ENCODE data around the gene FAM204A.
A peak's percentile ranks its signal among the peaks of the same experiment; 100 is the strongest.

Gene FAM204A

GRCh38 chr10:118341791-118342637 lies at the start of gene FAM204A:
Gene FAM204A (minus strand): TSS chr10:118342324. CDS start chr10:118336415, 5,909 bp downstream.
- DNase-seq = peak; percentile 95
- in situ Hi-C loops (cut with HindIII; ENCODE audit: low pct_ligation_motif_present, low pct_unique_long_range_greater_than_20kb, low sequenced_read_pairs) = no loop called here

- in situ Hi-C loops (cut with HindIII; ENCODE audit: low pct_ligation_motif_present, low pct_unique_long_range_greater_than_20kb, low sequenced_read_pairs) = no loop called here
- no peak for DNase-seq
These were observed 41.6 kb upstream of the FAM204A start for GRCh38 chr10:118383699-118384098.

- no peak for DNase-seq
- in situ Hi-C loops (cut with HindIII; ENCODE audit: low pct_ligation_motif_present, low pct_unique_long_range_greater_than_20kb, low sequenced_read_pairs) = no loop called here
These were observed 41.1 kb upstream of the FAM204A start for GRCh38 chr10:118383063-118383689.

GRCh38 chr10:118374404-118374803 lies 32.3 kb upstream of the FAM204A start:
- peak; percentile 40 for DNase-seq

GRCh38 chr10:118373786-118374185 lies 31.7 kb upstream of the FAM204A start:
- DNase-seq = peak; percentile 83
- in situ Hi-C loops (cut with HindIII; ENCODE audit: low pct_ligation_motif_present, low pct_unique_long_range_greater_than_20kb, low sequenced_read_pairs) = no loop called here

More at GRCh38 chr10:118374404-118374803, 32.3 kb upstream of the FAM204A start:
- in situ Hi-C loops (cut with HindIII; ENCODE audit: low pct_ligation_motif_present, low pct_unique_long_range_greater_than_20kb, low sequenced_read_pairs) = no loop called here

- in situ Hi-C loops (cut with HindIII; ENCODE audit: low pct_ligation_motif_present, low pct_unique_long_range_greater_than_20kb, low sequenced_read_pairs) = no loop called here
These were observed 28.4 kb upstream of the FAM204A start for GRCh38 chr10:118370499-118370898.

GRCh38 chr10:118369641-118370205 lies 27.6 kb upstream of the FAM204A start:
- in situ Hi-C loops (cut with HindIII; ENCODE audit: low pct_ligation_motif_present, low pct_unique_long_range_greater_than_20kb, low sequenced_read_pairs) = no loop called here
- no peak for DNase-seq

More at GRCh38 chr10:118370499-118370898, 28.4 kb upstream of the FAM204A start:
- DNase-seq = no peak

- in situ Hi-C loops (cut with HindIII; ENCODE audit: low pct_ligation_motif_present, low pct_unique_long_range_greater_than_20kb, low sequenced_read_pairs) = no loop called here
- no peak for DNase-seq
These were observed 23.6 kb upstream of the FAM204A start for GRCh38 chr10:118365702-118366101.

GRCh38 chr10:118362103-118362502 lies 20.0 kb upstream of the FAM204A start:
- in situ Hi-C loops (cut with HindIII; ENCODE audit: low pct_ligation_motif_present, low pct_unique_long_range_greater_than_20kb, low sequenced_read_pairs) = no loop called here
- DNase-seq = no peak

GRCh38 chr10:118358327-118358726 lies 16.2 kb upstream of the FAM204A start:
- no peak for DNase-seq
- in situ Hi-C loops (cut with HindIII; ENCODE audit: low pct_ligation_motif_present, low pct_unique_long_range_greater_than_20kb, low sequenced_read_pairs) = no loop called here

- in situ Hi-C loops (cut with HindIII; ENCODE audit: low pct_ligation_motif_present, low pct_unique_long_range_greater_than_20kb, low sequenced_read_pairs) = no loop called here
- DNase-seq = no peak
These were observed 15.7 kb upstream of the FAM204A start for GRCh38 chr10:118357841-118358240.

- in situ Hi-C loops (cut with HindIII; ENCODE audit: low pct_ligation_motif_present, low pct_unique_long_range_greater_than_20kb, low sequenced_read_pairs) = no loop called here
- no peak for DNase-seq
These were observed 14.5 kb upstream of the FAM204A start for GRCh38 chr10:118356628-118357027.

- in situ Hi-C loops (cut with HindIII; ENCODE audit: low pct_ligation_motif_present, low pct_unique_long_range_greater_than_20kb, low sequenced_read_pairs) = no loop called here
- DNase-seq = no peak
These were observed 13.1 kb upstream of the FAM204A start for GRCh38 chr10:118355234-118355633.

GRCh38 chr10:118349235-118349634 lies 7.1 kb upstream of the FAM204A start:
- no peak for DNase-seq
- in situ Hi-C loops (cut with HindIII; ENCODE audit: low pct_ligation_motif_present, low pct_unique_long_range_greater_than_20kb, low sequenced_read_pairs) = no loop called here

GRCh38 chr10:118343549-118343948 lies 1.4 kb upstream of the FAM204A start:
- no peak for DNase-seq
- in situ Hi-C loops (cut with HindIII; ENCODE audit: low pct_ligation_motif_present, low pct_unique_long_range_greater_than_20kb, low sequenced_read_pairs) = no loop called here

GRCh38 chr10:118343115-118343514 lies 991 bp upstream of the FAM204A start:
- in situ Hi-C loops (cut with HindIII; ENCODE audit: low pct_ligation_motif_present, low pct_unique_long_range_greater_than_20kb, low sequenced_read_pairs) = no loop called here
- peak; percentile 15 for DNase-seq

- in situ Hi-C loops (cut with HindIII; ENCODE audit: low pct_ligation_motif_present, low pct_unique_long_range_greater_than_20kb, low sequenced_read_pairs) = no loop called here
- DNase-seq = peak; percentile 29
These were observed 505 bp upstream of the FAM204A start for GRCh38 chr10:118342638-118343020.

GRCh38 chr10:118340486-118340885 lies 1.6 kb downstream of the FAM204A start:
- no peak for DNase-seq
- in situ Hi-C loops (cut with HindIII; ENCODE audit: low pct_ligation_motif_present, low pct_unique_long_range_greater_than_20kb, low sequenced_read_pairs) = no loop called here

- DNase-seq = no peak
- in situ Hi-C loops (cut with HindIII; ENCODE audit: low pct_ligation_motif_present, low pct_unique_long_range_greater_than_20kb, low sequenced_read_pairs) = no loop called here
These were observed 3.0 kb downstream of the FAM204A start for GRCh38 chr10:118339111-118339510.

Data from ACHN (cell line).